GM19351 (cell line): ENCODE data around the gene MS4A15.
"Not testable (repeated sequence)": the region's sequence is repeated elsewhere in the genome, so short reads cannot be mapped to it uniquely, and the experiment has no call there.

Source experiments
- ATAC-seq: cut with Tn5 transposase; IDR thresholded peaks from one replicate; pipeline ENCODE4 v1.9.1; 2021; ENCODE audit warnings: mild to moderate bottlenecking, moderate library complexity; ENCODE audit not compliant: unreplicated experiment

Gene MS4A15, protein sequence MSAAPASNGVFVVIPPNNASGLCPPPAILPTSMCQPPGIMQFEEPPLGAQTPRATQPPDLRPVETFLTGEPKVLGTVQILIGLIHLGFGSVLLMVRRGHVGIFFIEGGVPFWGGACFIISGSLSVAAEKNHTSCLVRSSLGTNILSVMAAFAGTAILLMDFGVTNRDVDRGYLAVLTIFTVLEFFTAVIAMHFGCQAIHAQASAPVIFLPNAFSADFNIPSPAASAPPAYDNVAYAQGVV

DNA sequence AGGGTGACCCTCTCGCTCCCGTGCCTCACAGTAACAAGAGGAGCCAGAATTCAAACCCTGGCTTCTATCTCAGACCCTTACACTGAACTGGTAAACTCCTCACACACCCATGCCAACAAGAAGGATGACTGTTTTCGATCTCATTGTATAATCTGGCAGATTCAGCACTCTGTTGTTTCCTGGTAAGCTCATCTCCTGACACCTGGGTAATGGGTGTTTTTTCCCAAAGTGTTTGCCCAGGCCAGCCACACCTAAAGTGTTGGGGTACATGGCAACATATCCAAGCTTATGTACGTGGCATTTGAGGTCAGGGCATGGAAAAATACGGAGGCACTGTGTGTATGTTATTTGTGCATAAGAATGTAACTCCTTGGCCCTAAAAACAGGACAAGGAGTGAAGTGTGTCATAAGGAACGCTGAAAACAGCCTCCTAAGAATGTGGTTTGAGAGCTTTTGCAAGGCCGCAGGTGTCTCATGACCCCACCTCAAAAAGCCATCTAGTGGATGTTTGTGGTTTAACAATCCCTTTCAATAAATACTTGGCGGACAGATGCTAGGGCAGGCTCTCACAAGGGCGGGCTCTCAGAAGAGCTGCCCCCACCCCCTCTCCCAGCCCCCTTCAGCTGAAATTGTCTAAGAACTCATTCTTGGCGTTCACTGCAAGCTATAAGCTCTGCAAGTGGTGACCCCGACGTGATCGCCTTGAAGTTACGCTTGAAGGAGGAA is at the start of gene MS4A15:
Gene MS4A15 (plus strand): TSS at position 561 of the 726 bp plus-strand sequence. CDS start 6,867 bp downstream, outside the sequence.
- no peak for ATAC-seq

DNA sequence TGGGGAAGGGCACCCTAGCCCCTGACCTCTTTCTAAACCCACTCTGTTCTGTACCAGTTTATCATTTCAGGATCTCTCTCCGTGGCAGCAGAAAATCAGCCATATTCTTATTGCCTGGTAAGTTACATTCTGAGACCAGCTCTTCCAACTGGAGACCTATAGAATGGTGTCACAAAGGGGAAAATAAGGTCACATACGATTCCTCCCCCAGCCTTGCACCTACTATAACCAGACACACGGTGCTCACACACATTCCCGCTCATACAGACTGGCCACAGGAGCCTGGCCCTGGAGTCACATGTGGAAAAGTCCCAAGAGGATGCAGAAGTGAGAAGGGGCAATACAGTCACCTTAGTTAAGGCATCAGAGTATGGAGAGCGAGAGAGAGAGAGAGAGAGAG is 49.7 kb upstream of the MS4A15 start:
- ATAC-seq: no peak

DNA sequence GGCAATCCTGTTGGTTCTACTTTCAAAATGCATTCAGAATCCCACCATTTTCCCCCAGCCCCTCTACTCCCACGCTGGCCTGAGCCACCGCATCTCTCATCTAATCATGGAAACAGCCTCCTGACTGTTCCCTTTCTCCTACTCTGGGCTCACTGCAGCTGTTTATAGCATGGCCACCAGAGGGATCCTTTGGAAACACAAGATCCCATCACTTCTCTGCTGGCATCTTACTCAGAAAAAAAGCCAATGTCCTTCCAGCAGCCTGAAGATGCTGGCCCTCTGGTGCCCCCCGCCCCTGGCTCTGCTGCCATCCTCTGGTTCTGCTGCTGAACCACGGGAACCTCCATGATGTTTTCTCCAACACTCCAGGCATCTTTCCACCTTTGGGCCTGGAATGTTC is 46.2 kb upstream of the MS4A15 start:
- ATAC-seq: no peak

DNA sequence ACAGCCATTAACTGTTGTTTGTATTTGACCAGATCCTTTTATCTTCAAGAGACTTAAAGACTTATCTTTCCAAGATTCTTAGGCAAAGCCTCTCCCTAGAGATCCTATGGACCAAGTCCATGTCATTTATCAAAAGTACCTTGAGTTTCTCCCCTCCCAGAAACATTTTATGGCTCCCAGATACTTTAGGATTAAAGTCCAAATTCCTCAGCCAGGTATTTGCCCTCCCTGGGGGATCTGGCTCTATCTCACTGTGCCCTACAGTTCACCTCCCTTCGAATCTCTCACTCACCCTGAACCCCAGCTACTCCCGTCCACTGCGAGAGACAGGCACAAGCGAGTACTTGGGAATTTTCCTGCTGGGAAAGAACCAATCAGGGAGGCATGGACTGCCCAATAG is 45.4 kb upstream of the MS4A15 start:
- ATAC-seq: no peak

DNA sequence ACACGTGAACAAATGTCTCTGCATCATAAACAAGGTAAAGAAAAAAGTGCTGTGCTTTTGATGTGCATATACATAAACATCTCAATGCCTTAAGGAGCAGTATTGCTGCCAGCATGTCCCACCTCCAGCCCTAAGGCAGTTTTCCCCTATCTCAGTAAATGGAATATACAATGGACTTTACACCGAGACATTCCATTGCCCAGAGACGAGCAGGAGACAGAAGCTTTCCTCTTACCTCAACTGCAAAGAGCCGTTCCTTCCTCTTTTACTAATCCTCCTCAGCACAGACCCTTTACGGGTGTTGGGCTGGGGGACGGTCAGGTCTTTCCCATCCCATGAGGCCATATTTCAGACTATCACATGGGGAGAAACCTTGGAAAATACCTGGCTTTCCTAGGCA is 43.2 kb upstream of the MS4A15 start:
- ATAC-seq: not testable (repeated sequence)

DNA sequence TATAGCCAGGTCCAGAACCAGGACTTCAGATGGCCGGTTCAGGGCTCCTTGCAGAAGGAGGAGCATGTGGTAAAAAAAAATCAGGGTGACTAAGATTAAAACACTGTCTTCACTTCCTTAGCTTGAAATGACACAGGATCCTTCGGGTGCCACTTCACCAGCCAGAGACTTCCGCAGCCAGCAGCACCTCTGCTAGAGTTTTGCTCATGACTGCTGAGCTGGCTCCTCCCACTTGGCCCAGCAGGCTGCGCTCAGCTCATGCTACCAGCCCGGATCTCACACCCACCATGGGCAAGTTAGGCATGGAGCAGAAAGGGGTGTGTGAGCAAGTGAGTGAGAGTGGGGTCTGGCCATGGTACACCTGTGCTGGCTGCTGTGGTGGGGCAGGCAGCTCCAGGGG is 38.7 kb upstream of the MS4A15 start:
- no peak for ATAC-seq

DNA sequence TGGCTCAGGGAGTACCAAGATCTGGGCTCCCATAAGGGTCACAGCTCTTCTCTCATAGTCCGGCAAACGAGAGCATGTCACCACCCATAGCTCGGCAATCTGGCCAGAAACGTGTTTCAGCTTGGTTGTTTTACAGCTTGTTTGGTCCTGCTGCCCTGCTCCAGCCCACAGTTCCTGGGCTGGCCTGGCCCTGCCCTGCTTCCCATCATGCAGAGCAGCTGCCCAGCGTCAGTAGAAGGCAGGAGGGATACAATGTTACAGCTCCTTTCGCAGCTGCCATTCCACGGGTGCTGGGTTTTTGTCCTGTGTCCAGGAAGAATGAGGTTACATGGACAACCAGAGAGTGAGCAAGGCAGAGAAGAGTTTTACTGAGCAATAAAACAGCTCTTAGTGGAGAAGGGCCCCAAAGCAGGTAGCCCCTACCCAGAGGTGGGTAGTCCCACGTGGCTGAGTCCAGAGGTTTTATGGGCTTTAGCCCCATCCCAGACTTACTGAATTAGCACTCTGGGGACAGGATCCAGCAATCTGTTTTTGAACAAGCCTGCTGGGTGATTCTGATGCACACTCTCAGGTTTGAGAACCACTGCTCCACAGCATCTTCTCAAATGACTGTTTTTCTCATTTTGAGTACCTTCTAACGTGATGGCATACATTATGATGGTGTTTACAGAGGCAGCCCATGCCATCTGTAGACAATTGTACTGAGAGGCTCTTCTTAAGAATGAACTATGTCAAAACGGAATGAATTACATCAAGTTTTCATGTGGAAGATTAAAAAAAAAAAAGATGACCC is 37.9 kb upstream of the MS4A15 start:
- ATAC-seq: no peak

DNA sequence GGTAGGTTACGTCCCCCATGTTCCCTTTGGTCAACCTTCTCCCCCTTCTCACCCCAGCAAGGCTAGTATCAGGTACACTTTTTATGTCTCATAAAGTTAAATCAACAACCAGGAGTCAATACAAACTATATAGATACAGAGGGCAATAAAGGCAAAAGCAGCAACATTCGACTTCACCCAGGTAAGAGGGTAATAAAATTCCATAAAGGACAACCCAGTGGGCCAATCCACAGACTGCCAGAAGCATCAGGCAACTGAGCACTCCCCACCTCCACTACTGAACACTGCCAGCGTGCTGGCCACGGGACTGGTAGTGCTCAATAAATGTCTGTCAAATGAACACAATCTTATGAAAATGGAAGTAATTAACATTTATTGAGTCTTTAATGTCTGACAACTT is 37.3 kb upstream of the MS4A15 start:
- ATAC-seq: no peak

DNA sequence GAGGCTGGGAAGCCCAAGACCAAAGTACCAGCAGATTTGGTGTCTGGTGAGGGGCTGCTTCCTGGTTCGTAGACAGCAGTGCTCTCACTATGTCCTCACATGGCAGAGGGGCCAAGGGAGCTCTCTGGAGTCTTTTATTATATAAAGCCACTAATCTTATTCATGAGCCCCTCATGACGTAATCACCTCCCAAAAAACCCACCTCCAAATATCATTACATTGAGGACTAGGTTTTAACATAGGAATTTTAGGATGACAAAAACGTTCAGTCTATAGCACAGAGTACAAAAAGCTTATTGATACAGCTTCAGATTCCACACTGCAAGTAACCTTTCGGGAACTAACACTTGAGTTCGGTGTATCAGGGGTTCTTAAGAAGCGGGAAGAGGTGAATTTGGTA is 36.2 kb upstream of the MS4A15 start:
- no peak for ATAC-seq

DNA sequence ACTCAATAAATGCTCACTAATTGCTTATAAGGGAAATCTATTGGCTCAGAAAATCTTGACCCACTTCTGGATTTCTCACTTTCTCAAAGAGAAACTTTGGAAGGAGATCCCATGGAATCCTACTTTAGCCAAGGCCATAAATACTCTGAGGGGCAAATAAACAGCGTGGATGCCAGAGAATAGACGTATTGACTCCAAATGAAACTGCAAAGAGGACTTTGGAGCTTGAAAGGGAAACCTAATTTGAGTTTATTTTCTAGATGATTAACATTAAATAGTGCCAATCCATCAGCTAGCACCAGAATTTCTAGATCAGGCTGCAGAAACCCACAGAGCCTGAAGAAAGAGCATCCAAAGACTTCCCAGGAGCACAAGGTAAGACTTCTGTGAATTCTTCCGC is 32.2 kb upstream of the MS4A15 start, which contains the start of gene MS4A18:
Gene MS4A18 (plus strand): TSS at position 301 of the 400 bp plus-strand sequence.
- no peak for ATAC-seq

DNA sequence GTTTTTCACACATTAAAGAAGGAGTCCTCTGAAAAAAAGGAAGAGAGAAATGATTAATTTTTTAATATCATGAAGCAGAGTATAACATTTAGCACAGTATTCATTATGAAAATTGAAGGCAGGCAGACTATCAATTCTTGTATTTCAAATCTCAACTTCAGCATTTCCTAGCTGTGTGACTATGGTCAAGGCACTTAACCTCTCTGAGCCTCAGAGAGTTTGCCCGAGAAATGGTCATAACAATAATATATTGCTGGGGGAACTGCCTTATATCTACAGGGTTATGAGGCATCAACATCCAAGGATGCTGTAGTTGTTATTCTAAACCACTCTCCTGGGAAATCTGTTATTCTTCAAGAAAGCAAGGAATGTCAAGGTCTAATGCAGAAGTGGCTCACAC is 31.1 kb upstream of the MS4A15 start:
- no peak for ATAC-seq

DNA sequence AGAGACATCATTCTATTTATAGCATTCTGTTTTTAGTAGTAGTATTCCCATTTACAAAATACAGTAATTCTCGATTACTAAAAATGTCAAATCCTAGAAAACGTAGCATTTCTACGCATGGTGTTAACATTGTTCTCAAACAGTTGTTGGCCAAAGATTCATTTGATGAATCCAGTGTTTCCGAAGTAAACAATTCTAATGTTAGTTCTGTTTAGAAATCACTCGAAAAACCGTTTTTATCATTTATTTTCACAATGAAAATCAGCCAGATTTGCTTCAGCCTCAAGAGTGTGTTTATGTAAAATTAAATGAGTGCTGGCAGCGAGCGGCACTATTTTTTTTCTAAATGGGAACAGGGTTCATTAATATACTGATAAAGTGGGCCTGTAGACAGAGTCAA is 25.1 kb upstream of the MS4A15 start:
- ATAC-seq: no peak

DNA sequence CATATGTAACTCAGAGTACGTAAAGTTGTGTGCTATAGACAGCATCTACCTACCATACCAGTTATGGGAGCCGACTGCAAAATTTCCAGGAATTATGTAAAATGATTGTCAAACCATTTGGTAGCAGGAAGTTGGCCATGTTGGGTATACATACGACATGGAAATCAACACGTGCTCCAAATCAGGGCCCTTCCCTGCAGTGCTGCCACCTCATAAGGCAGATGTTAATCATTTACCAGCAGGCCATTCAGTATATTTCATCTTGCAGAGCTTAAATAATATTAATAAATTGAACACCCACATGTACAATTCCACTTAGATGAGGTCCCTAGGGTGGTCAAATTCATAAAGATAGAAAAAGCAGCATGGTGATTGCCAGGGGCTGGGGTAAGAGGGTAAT is 22.4 kb upstream of the MS4A15 start:
- no peak for ATAC-seq

DNA sequence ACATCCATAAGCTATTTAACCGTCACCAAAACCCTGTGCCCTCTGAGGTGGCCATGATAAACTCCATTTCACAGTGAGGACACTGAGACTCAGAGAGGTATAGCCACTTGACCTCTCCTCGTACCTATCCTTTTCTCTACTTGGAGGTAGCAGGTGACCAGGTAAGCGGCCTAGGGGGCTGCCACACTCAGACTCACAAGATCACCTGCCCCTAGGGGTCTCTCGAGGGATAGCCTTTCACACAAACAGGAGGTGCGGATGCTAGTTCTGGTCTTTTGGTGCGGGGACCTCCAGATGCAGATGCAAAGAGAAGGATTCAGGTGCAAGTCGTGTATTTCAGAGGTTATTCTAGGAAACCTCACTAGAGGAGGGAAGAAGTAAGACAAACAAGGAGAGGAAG is 17.6 kb upstream of the MS4A15 start:
- ATAC-seq: no peak

DNA sequence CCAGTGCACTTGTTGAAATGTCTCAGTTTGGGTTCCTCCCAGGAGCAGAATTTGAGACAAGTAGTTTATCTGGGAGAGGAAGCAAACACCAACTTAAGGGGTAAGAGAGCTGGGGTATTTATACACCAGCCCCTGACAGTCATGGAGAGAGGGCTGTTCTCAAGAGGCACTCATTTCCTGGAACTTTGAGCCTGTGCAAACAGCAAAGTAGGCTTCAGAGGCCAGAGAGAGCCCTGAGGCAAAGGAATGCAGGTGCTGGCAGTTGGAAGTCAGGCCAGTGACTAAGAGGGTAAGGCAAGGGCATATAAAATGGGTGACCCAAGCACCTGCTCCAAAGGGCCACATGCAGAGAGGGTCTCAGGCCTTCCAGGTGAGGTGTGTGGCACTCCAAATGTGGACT is 16.1 kb upstream of the MS4A15 start:
- ATAC-seq: no peak

DNA sequence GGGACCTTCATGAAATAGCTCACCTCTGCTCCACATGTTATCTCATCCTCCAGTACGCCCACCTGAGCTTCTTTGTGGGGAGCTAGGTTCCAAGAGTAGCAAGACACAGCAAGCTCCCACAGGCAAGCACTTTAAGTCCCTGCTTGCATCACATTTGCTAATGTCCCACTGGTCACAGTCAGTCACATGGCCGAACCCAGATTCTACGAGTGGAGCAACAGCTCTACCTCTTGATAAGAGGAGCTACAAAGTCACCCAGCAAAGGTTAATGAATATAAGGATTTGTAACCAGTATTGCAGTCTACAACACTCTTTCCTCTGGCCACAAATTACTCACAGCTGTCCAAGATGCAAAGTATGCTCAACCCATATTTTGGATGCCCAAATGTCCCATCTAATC is 15.2 kb upstream of the MS4A15 start:
- no peak for ATAC-seq

DNA sequence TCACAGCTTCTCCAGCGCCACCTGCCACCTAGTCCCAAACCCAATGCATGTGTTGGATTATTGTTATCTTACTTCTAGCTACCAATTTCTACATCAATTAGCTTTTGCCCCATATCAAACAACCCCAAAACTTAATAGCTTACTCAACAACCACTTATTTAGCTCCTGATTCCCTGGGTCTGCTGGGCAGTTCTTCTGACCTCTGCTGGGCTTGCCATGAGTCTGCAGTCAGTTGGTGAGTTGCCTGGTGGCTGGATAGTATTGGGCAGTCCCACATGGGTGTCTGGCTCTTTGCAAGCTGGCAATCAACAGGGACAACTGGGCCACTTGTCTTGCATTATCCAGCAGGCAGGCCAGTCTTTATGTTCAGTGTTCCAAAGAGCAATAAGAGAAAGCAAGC is 13.6 kb upstream of the MS4A15 start:
- no peak for ATAC-seq

DNA sequence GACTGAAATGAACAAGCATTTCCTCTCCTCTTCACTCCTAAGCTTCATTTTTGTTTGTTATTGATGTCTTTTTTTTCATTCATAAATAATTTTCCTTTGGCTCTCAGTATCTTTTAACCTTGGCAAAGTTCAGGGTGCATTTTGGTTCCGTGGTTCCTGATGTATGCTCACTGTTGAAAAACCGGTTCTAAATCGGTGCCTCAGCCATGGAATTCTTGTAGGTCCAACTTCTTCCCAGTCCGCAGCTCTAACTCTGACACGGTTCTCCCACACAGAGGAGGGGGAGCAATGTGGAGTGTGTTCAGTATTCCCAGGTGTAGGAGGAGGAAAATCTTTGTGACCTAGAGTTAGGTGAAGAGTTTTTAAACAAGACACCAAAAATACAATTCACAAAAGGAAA is 12.6 kb upstream of the MS4A15 start:
- ATAC-seq: no peak

DNA sequence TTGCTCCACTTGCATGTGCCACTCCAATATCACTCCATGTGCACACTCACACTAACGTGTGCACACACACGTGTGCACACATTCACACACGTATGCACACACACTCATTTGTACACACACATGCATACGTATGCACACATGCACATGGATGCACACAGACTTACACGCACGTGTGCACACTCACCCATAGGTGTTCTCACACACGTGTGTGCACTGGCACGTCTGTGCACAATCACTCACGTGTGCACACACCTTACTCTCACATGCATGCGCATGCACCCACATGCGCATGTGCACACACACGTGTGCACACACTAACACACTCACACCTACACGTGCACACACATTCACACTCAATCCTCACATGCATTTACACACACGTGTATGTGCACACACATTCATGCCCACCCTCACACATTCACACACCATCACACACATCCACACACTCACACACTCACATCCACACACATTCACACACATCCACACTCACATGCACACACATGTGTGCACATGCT is 9.3 kb upstream of the MS4A15 start:
- no peak for ATAC-seq

DNA sequence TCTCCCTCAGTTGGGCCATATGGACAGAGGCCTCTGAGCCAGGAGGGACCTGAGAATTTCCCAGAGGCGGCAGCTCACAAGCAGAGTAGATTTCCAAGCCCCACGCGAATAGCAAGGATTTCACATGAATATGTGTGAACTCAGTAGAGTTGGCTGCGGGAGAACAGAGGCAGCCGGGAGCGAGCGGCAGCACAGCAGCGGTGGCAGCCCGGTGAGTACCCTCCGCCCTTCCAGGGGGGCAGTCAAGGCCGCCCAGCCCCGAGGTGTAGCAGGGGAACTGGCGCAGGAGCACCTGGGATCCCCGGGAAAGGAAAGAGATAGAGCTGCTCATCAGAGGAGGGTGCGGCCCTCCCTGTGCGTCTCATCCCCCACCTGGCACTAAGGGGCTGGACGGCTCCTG is 8.4 kb upstream of the MS4A15 start:
- ATAC-seq: no peak

DNA sequence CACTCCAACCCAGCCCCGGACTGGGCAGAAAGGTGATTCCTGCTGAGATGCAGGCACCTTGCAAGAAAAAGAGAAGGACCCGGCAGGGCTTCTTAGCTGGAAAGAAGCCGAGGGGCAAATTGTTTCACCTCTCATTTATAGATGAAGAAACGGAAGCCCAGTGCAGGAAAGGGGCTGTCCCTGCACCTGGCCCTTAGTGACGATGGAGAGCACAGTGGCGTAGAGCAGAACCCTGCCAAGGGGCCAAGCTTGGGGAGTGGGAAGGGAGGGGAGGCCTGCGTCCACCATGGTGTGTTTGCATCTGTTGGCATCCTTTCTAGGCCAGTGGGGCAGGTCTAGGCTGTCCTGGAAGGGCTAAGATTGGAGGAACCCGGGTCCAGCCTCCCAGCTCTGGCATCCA is 7.8 kb upstream of the MS4A15 start:
- no peak for ATAC-seq

DNA sequence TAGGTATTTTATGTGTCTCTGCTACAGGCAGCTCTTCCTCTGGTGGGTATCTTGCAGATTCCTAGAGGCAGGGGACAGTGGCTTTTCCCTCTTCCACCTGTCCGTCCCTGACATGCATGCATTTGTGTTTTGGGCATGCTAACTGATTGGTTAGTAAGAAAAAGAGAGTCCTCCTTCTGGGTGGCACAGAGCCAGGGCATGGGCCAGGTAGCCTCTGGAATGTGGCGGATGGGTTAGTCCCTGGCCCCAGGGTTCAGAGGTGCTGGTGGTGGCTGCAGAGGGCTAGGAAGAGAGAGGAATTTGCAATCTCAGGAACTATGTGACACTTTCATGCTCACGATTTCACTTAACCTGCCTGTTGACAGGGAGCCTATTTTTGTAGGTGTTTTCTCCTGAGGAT is 5.8 kb upstream of the MS4A15 start:
- no peak for ATAC-seq
